Calu3 (cell line): ENCODE results near the gene THBS2. TPM values are rescaled to one million over a fixed set of nuclear protein-coding genes. Genes with fewer than 3 reads are reported as not detected.

Experiments
- BruUV-seq: library from RNA; stranded (reverse); fragments of 400-500 nt; replicated peaks from 2 replicates; lab custom pipeline; 2021; lab: Mats Ljungman, UMichigan
- CTCF ChIA-PET: fragments of 300-600 bp; sonication (Branson Sonifier 250); formaldehyde crosslinking; loops from one replicate; lab custom pipeline; 2022; ENCODE audit warnings: antibody characterized with exemption; lab: Charles Lee
- DNase-seq: peaks from one replicate; pipeline ENCODE4 v3.0.0; 2022
- H3K27ac Mint-ChIP-seq: one replicate; pipeline ENCODE4 v1.8.0; 2022; ENCODE audit warnings: mixed read lengths; ENCODE audit not compliant: unreplicated experiment
- H3K27me3 Mint-ChIP-seq: one replicate; pipeline ENCODE4 v1.8.0; 2022; ENCODE audit warnings: mixed read lengths; ENCODE audit not compliant: unreplicated experiment
- H3K36me3 Mint-ChIP-seq: one replicate; pipeline ENCODE4 v1.8.0; 2022; ENCODE audit warnings: mild to moderate bottlenecking, moderate library complexity, mixed read lengths; ENCODE audit not compliant: insufficient read depth, unreplicated experiment
- H3K4me1 Mint-ChIP-seq: one replicate; pipeline ENCODE4 v1.8.0; 2022; ENCODE audit warnings: mild to moderate bottlenecking, low read depth, mixed read lengths; ENCODE audit not compliant: unreplicated experiment
- H3K4me3 Mint-ChIP-seq: one replicate; pipeline ENCODE4 v1.8.0; 2022; ENCODE audit warnings: mild to moderate bottlenecking, low read depth, moderate library complexity, mixed read lengths; ENCODE audit not compliant: unreplicated experiment
- H3K9me3 Mint-ChIP-seq: one replicate; pipeline ENCODE4 v1.8.0; 2022; ENCODE audit warnings: low read depth, mixed read lengths; ENCODE audit not compliant: unreplicated experiment
- intact Hi-C: fragments of 100-400 bp; cut with micrococcal nuclease; formaldehyde crosslinking; loops from one replicate; pipeline ENCODE4 v1.10.0; 2022; ENCODE audit not compliant: unreplicated experiment
- total RNA-seq: library from RNA; stranded (reverse); gene quantifications from 2 replicates; pipeline ENCODE4 v1.2.3, GENCODE V29; 2022
- TF ChIP-seq, protein P1 (sequence below): fragments of 200-600 bp; IDR thresholded peaks from one replicate; pipeline ENCODE4 v1.8.0; 2022; ENCODE audit warnings: antibody characterized with exemption; ENCODE audit not compliant: unreplicated experiment

Gene THBS2
- total RNA-seq, 1 experiment from 2014 or later: not detected

DNA sequence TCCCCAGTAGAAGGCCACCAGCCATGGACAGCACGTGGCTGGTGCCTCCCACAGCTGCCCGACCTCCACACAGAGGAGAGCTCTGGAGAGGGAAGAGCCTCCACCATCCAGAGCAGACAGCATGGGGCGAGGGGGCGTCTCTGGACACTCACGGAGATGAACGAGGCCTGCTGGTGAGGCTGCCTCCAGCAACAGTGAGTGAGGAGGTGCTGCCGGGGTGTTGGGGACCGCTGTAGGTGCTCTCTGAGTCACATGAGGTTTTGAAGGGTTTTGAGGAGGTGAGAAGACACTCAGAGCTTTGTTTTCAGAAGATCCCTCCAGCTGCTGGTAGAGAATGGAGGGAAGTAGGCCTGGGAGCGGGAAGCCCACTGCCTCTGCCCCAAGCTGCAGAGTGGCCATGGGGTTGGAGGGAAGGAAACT is 65.6 kb downstream of the THBS2 start:
- peaks cover 2% of the 10 kb centered on the region for H3K9me3 Mint-ChIP-seq
- DNase-seq: no peak
- no peak overlapping the region for H3K27ac Mint-ChIP-seq

DNA sequence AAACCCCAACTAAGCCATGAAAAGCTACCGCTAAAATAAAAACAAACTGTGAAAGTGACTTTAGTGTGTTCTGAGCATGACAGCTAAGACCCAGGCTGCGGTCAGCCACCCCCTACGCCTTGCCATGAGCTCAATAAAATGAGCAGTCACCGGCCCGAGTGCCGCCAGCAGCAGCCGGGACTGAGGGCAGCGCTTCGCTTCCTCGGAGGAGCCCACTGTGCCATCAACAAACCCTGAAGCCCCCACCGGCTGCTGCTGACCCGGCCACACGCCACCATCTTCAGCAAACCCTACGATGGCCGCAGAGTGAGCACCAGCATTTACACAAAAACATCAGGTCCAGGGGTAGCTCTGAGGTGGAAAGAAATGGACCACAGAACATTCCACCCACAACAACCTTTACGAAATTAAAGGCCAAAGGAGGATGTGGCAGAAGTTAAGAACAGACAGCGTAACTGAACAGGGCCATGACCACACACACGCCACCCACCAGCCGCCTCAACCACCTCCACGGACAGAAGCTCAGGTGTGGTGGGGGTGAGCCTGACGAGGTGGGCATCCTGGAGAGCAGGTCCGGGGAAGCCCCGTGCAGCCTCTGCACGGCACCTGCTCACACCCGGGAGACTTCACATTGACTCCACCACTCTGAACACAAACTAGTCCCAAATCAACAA is 67.0 kb downstream of the THBS2 start:
- H3K4me1 Mint-ChIP-seq: no peaks in the 10 kb centered on the region
- no TSS peak for BruUV-seq
- TF ChIP-seq, protein P1, sequence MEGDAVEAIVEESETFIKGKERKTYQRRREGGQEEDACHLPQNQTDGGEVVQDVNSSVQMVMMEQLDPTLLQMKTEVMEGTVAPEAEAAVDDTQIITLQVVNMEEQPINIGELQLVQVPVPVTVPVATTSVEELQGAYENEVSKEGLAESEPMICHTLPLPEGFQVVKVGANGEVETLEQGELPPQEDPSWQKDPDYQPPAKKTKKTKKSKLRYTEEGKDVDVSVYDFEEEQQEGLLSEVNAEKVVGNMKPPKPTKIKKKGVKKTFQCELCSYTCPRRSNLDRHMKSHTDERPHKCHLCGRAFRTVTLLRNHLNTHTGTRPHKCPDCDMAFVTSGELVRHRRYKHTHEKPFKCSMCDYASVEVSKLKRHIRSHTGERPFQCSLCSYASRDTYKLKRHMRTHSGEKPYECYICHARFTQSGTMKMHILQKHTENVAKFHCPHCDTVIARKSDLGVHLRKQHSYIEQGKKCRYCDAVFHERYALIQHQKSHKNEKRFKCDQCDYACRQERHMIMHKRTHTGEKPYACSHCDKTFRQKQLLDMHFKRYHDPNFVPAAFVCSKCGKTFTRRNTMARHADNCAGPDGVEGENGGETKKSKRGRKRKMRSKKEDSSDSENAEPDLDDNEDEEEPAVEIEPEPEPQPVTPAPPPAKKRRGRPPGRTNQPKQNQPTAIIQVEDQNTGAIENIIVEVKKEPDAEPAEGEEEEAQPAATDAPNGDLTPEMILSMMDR: no peak
- H3K27ac Mint-ChIP-seq: no peak overlapping the region
- H3K36me3 Mint-ChIP-seq: no peaks in the 10 kb centered on the region
- intact Hi-C loops: no loop called here
- CTCF ChIA-PET: interaction anchor here (0.6 kb wide), 1 partner anchor 23 kb away, joined by 5 read pairs; no protein-coding TSS in a partner anchor
- H3K27me3 Mint-ChIP-seq: no peaks in the 10 kb centered on the region
- no peak overlapping the region for H3K4me3 Mint-ChIP-seq
- H3K9me3 Mint-ChIP-seq: no peaks in the 10 kb centered on the region
- no peak for DNase-seq

More for the DNA sequence above, 65.6 kb downstream of the THBS2 start:
- H3K36me3 Mint-ChIP-seq: no peaks in the 10 kb centered on the region
- H3K4me3 Mint-ChIP-seq: no peak overlapping the region
- no peaks in the 10 kb centered on the region for H3K4me1 Mint-ChIP-seq
- CTCF ChIA-PET: interaction anchor here (0.7 to 0.8 kb wide), 2 partner anchors 25 to 28 kb away, joined by 5 to 6 read pairs; no protein-coding TSS in a partner anchor
- TF ChIP-seq, protein P1: no peak
- BruUV-seq: no TSS peak
- intact Hi-C loops: no loop called here
- H3K27me3 Mint-ChIP-seq: peaks cover 7% of the 10 kb centered on the region

GRCh38 chr6:169185692-169186485 is 67.8 kb downstream of the THBS2 start:
- Mint-ChIP-seq H3K27me3 (no peaks in the 10 kb centered on the region), H3K36me3 (no peaks in the 10 kb centered on the region), H3K9me3 (no peaks in the 10 kb centered on the region), H3K4me3 (no peak overlapping the region), H3K4me1 (no peaks in the 10 kb centered on the region), H3K27ac (no peak overlapping the region)
- BruUV-seq: no TSS peak
- no peak for DNase-seq
- CTCF ChIA-PET: no interaction called here
- TF ChIP-seq, protein P1: no peak
- intact Hi-C loops: no loop called here

- intact Hi-C loops: no loop called here
- TF ChIP-seq, protein P1: no peak
- Mint-ChIP-seq H3K36me3 (no peaks in the 10 kb centered on the region), H3K9me3 (no peaks in the 10 kb centered on the region), H3K4me3 (no peak overlapping the region), H3K27me3 (no peaks in the 10 kb centered on the region), H3K27ac (no peak overlapping the region), H3K4me1 (no peaks in the 10 kb centered on the region)
- no peak for DNase-seq
- BruUV-seq: no TSS peak
- CTCF ChIA-PET: no interaction called here
Observed at GRCh38 chr6:169185011-169185521, 68.6 kb downstream of the THBS2 start.
